ENCODE results near the gene GLI3.
A peak's percentile ranks its signal among the peaks of the same experiment; 100 is the strongest.

GLI3 gene

GRCh38 chr7:42096681-42097561 is 140.1 kb downstream of the GLI3 start:
- no peaks in the 10 kb centered on the region for H3K9me3 ChIP-seq (ENCODE audit: control insufficient read depth, insufficient read depth, low read depth, low read length)
- 0 out of 2 replicates have a peak overlapping the region, but pooled peaks have one; percentile 16 for H3K27ac ChIP-seq (ENCODE audit: extremely low read depth, low read depth, low read length)
- H3K36me3 ChIP-seq (ENCODE audit: control insufficient read depth in 2 of 2, insufficient read depth in 1 of 2, low read length in 2 of 2) = peaks cover 0 to 2% of the 10 kb centered on the region in 2 experiments; a peak in 1 of 3 replicates
- POLR2A ChIA-PET = no interaction called here
- CTCF ChIA-PET = interaction anchor here (0.7 to 1.0 kb wide), 3 partner anchors 11 to 36 kb away, joined by 3 read pairs; no protein-coding TSS in a partner anchor
- H3K4me1 ChIP-seq (ENCODE audit: control insufficient read depth, insufficient read depth, low read length) = peaks cover 28% of the 10 kb centered on the region
- H3K4me3 ChIP-seq (ENCODE audit: low read depth, low read length) = no peak overlapping the region
- TF ChIP-seq ZNF221 (tag by site-specific recombination; IDR thresholded peaks at IDR 0.05; ENCODE audit: borderline replicate concordance) = no peak
- peak; percentile 88 for TF ChIP-seq PRDM6 (tag by site-specific recombination; IDR thresholded peaks at IDR 0.05)
- no peak for TF ChIP-seq ZNF776 (tag by site-specific recombination; IDR thresholded peaks at IDR 0.05; ENCODE audit: borderline replicate concordance)
- no peak for TF ChIP-seq ZNF350 (tag by site-specific recombination; IDR thresholded peaks at IDR 0.05)
- TF ChIP-seq ZIC2 (tag by site-specific recombination; IDR thresholded peaks at IDR 0.05) = peak; percentile 89
- no peak for TF ChIP-seq ZNF560 (tag by site-specific recombination; IDR thresholded peaks at IDR 0.05; ENCODE audit: borderline replicate concordance)
- TF ChIP-seq ZBTB44 (tag by site-specific recombination; IDR thresholded peaks at IDR 0.05) = no peak
- no peak for TF ChIP-seq ZNF112 (tag by site-specific recombination; IDR thresholded peaks at IDR 0.05)
- TF ChIP-seq ZBTB7A (tag by site-specific recombination; IDR thresholded peaks at IDR 0.05; ENCODE audit: low read depth) = no peak
- TF ChIP-seq ZNF677 (tag by site-specific recombination; IDR thresholded peaks at IDR 0.05) = no peak
- no peak for TF ChIP-seq ZFP69B (tag by site-specific recombination; IDR thresholded peaks at IDR 0.05)
- TF ChIP-seq IKZF3 (tag by site-specific recombination; IDR thresholded peaks at IDR 0.05) = 0 out of 2 replicates have a peak, but pooled peaks have one; percentile 13
- no peak for TF ChIP-seq ZBTB6 (tag by site-specific recombination; IDR thresholded peaks at IDR 0.05)
- peak; percentile 32; the same call in 1 of the 2 replicates for TF ChIP-seq ZNF341 (tag by site-specific recombination; IDR thresholded peaks at IDR 0.05; ENCODE audit: low read depth)
- TF ChIP-seq ZNF404 (tag by site-specific recombination; IDR thresholded peaks at IDR 0.05) = no peak
- peak; percentile 28; the same call in 1 of the 2 replicates for TF ChIP-seq FEZF1 (tag by site-specific recombination; IDR thresholded peaks at IDR 0.05)
- no peak for TF ChIP-seq ZNF366 (tag by site-specific recombination; conservative IDR thresholded peaks at IDR 0.05)
- no peak for TF ChIP-seq ZNF148 (tag by site-specific recombination; IDR thresholded peaks at IDR 0.05; ENCODE audit: borderline replicate concordance)
- TF ChIP-seq ZNF239 (tag by site-specific recombination; IDR thresholded peaks at IDR 0.05) = no peak
- no peak for TF ChIP-seq ZNF555 (tag by site-specific recombination; conservative IDR thresholded peaks at IDR 0.05)
- no peak for TF ChIP-seq SP2 (tag by site-specific recombination; IDR thresholded peaks at IDR 0.05)
- no peak; the same call in 1 of the 2 replicates for TF ChIP-seq ZNF335 (tag by site-specific recombination; conservative IDR thresholded peaks at IDR 0.05)
- TF ChIP-seq ZBTB49 (tag by site-specific recombination; IDR thresholded peaks at IDR 0.05; ENCODE audit: low read depth) = no peak
- TF ChIP-seq ZBTB48 (tag by site-specific recombination; IDR thresholded peaks at IDR 0.05) = peak; percentile 55; the same call in 1 of the 2 replicates
- TF ChIP-seq ZNF513 (tag by site-specific recombination; IDR thresholded peaks at IDR 0.05) = no peak
- TF ChIP-seq ZNF354C (tag by site-specific recombination; IDR thresholded peaks at IDR 0.05; ENCODE audit: borderline replicate concordance, low read depth) = no peak
